ENCODE data around the gene PSRC1.

GRCh38 chr1:109243860-109244552, 38.9 kb downstream of the PSRC1 start:
- TF ChIP-seq CTCF (IDR thresholded peaks at IDR 0.05) (no peak), EP300 (IDR thresholded peaks at IDR 0.05; ENCODE audit: low read depth) (no peak), POLR2A (IDR thresholded peaks at IDR 0.05) (no peak)

Data from transverse colon (tissue), 3 donors.